Measurements from ENCODE around the gene AZI2.

- TF ChIP-seq POLR2AphosphoS5 (IDR thresholded peaks at IDR 0.05) (peak in 1 of 3 donors; percentile 10), POLR2A (IDR thresholded peaks at IDR 0.05) (no peak), CTCF (IDR thresholded peaks at IDR 0.05 in 8 of 11, conservative IDR thresholded peaks at IDR 0.05 in 3 of 11) (no peak)
These were observed 57.7 kb downstream of the AZI2 start for GRCh38 chr3:28290863-28291300.

Data from spleen (tissue), 7 donors.